Measurements from ENCODE around the gene ADAMTS6. TPM values are rescaled to one million over a fixed set of nuclear protein-coding genes. Genes with fewer than 3 reads are reported as not detected.

ADAMTS6 gene
- total RNA-seq, 4 donors from 2014 or later = 0.80 to 13.2 (median 2.2) TPM

GRCh38 chr5:65363499-65363898 is 118.2 kb downstream of the ADAMTS6 start:
- Histone ChIP-seq H3K36me3 (no peaks in the 10 kb centered on the region), H3K4me1 (no peaks in the 10 kb centered on the region), H3K27me3 (no peaks in the 10 kb centered on the region), H3K9me3 (no peaks in the 10 kb centered on the region), H3K4me3 (no peak overlapping the region), H3K27ac (no peak overlapping the region)
- TF ChIP-seq CTCF (IDR thresholded peaks at IDR 0.05) (no peak), POLR2A (IDR thresholded peaks at IDR 0.05) (no peak)
- DNase-seq = no peak

GRCh38 chr5:65359981-65360380 is 121.7 kb downstream of the ADAMTS6 start:
- no peaks in the 10 kb centered on the region for H3K9me3 ChIP-seq
- TF ChIP-seq CTCF (IDR thresholded peaks at IDR 0.05) = no peak
- TF ChIP-seq POLR2A (IDR thresholded peaks at IDR 0.05) = no peak
- H3K27ac ChIP-seq = no peak overlapping the region

GRCh38 chr5:65359569-65359968 is 122.2 kb downstream of the ADAMTS6 start:
- no peak overlapping the region for H3K27ac ChIP-seq
- H3K4me1 ChIP-seq = no peaks in the 10 kb centered on the region
- no peaks in the 10 kb centered on the region for H3K27me3 ChIP-seq
- TF ChIP-seq POLR2A (IDR thresholded peaks at IDR 0.05) (no peak), CTCF (IDR thresholded peaks at IDR 0.05) (no peak)
- H3K9me3 ChIP-seq = no peaks in the 10 kb centered on the region
- DNase-seq = no peak
- H3K36me3 ChIP-seq = no peaks in the 10 kb centered on the region
- no peak overlapping the region for H3K4me3 ChIP-seq

More at GRCh38 chr5:65359981-65360380, 121.7 kb downstream of the ADAMTS6 start:
- Histone ChIP-seq H3K4me1 (no peaks in the 10 kb centered on the region), H3K4me3 (no peak overlapping the region), H3K27me3 (no peaks in the 10 kb centered on the region), H3K36me3 (no peaks in the 10 kb centered on the region)
- DNase-seq = no peak

GRCh38 chr5:65356274-65356673 is 125.4 kb downstream of the ADAMTS6 start:
- Histone ChIP-seq H3K27me3 (no peaks in the 10 kb centered on the region), H3K27ac (no peak overlapping the region), H3K9me3 (no peaks in the 10 kb centered on the region), H3K4me1 (no peaks in the 10 kb centered on the region), H3K4me3 (no peak overlapping the region), H3K36me3 (no peaks in the 10 kb centered on the region)
- no peak for DNase-seq
- TF ChIP-seq POLR2A (IDR thresholded peaks at IDR 0.05) (no peak), CTCF (IDR thresholded peaks at IDR 0.05) (no peak)

- Histone ChIP-seq H3K4me1 (no peaks in the 10 kb centered on the region), H3K27ac (no peak overlapping the region), H3K36me3 (no peaks in the 10 kb centered on the region), H3K27me3 (no peaks in the 10 kb centered on the region), H3K4me3 (no peak overlapping the region), H3K9me3 (no peaks in the 10 kb centered on the region)
- DNase-seq = no peak
- no peak for TF ChIP-seq CTCF (IDR thresholded peaks at IDR 0.05)
- TF ChIP-seq POLR2A (IDR thresholded peaks at IDR 0.05) = no peak
Measured at GRCh38 chr5:65355301-65355700, 126.4 kb downstream of the ADAMTS6 start.

- no peak for DNase-seq
- no peak for TF ChIP-seq CTCF (IDR thresholded peaks at IDR 0.05)
- TF ChIP-seq POLR2A (IDR thresholded peaks at IDR 0.05) = no peak
- Histone ChIP-seq H3K9me3 (peaks cover 0 to 3% (median 0%) of the 10 kb centered on the region in 4 donors), H3K27me3 (no peaks in the 10 kb centered on the region), H3K36me3 (no peaks in the 10 kb centered on the region), H3K27ac (no peak overlapping the region), H3K4me3 (no peak overlapping the region), H3K4me1 (no peaks in the 10 kb centered on the region)
Measured at GRCh38 chr5:65341835-65342234, 139.9 kb downstream of the ADAMTS6 start.

Data from Peyer's patch (tissue), 4 donors.